IgD-negative memory B cell (primary cell): ENCODE results near the gene TXNDC17. TPM values are rescaled to one million over a fixed set of nuclear protein-coding genes. Genes with fewer than 3 reads are reported as not detected.
A peak's percentile ranks its signal among the peaks of the same experiment; 100 is the strongest.
"Not testable (repeated sequence)": the region's sequence is repeated elsewhere in the genome, so short reads cannot be mapped to it uniquely, and the experiment has no call there.

ENCODE experiments used
- H3K27ac Mint-ChIP-seq, 3 donors: one replicate each; pipeline ENCODE4 v1.8.0; 2020 to 2022; ENCODE audit warnings: mild to moderate bottlenecking in 3 of 3, mixed read lengths in 3 of 3, moderate library complexity in 1 of 3
- H3K27me3 Mint-ChIP-seq: one replicate; pipeline ENCODE4 v1.8.0; 2021; ENCODE audit warnings: mixed read lengths
- H3K36me3 Mint-ChIP-seq: one replicate; pipeline ENCODE4 v1.8.0; 2020; ENCODE audit warnings: mild to moderate bottlenecking, mixed read lengths
- H3K4me1 Mint-ChIP-seq, 3 donors: one replicate each; pipeline ENCODE4 v1.8.0; 2020 to 2022; ENCODE audit warnings: mixed read lengths in 3 of 3, mild to moderate bottlenecking in 1 of 3
- H3K4me3 Mint-ChIP-seq, 4 donors: one replicate each; pipeline ENCODE4 v1.8.0; 2020 to 2022; ENCODE audit warnings: mild to moderate bottlenecking in 4 of 4, mixed read lengths in 4 of 4, moderate library complexity in 3 of 4
- H3K9me3 Mint-ChIP-seq, 3 donors: one replicate each; pipeline ENCODE4 v1.8.0; 2020 to 2021; ENCODE audit warnings: mixed read lengths in 3 of 3, mild to moderate bottlenecking in 1 of 3
- polyA plus RNA-seq: library from polyadenylated mRNA; unstranded; fragments of 300-500 nt; fragmentation: Illumina TruSeq; gene quantifications from one replicate; pipeline ENCODE4 v1.2.3, GENCODE V29; 2021

Gene TXNDC17
- polyA plus RNA-seq = 81.7 TPM

DNA sequence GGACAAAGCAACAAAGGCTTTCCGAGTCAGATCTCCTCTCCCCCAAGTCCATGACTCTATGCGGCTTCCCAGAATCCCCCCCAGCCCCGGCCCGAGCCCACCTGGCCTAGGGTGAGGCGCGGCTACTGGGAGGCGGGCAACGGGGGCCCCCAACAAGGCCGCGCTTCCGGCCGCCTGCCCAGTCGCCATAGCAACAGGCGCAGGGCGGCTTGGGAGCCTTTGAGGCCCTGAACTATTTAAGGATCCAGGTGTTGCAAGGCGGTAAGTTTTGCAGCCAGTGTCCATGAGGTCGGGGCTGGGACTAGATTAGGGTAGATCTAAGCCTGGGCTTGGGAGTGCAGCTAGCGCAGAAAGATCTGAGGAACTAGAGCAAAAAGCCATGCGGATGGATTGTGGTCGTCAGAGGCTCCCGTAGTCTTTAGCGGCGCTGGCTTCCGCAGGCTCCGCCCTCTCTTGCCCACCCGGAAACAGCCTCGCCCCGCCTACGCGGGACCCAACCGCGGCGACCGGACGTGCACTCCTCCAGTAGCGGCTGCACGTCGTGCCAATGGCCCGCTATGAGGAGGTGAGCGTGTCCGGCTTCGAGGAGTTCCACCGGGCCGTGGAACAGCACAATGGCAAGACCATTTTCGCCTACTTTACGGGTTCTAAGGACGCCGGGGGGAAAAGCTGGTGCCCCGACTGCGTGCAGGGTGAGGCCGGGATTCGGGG is at the start of gene TXNDC17, which contains the start of gene KIAA0753:
TSS of gene TXNDC17 (plus strand) at position 525 of the 711 bp plus-strand sequence. CDS start at position 548, 23 bp downstream.
TSS of gene KIAA0753 (minus strand) at position 176 of the 711 bp plus-strand sequence. CDS start 5,608 bp downstream, outside the sequence.
- H3K9me3 Mint-ChIP-seq = no peaks in the 10 kb centered on the region
- no peaks in the 10 kb centered on the region for H3K27me3 Mint-ChIP-seq
- H3K4me3 Mint-ChIP-seq = peak within 1 kb of the TSS; percentile 95 to 100 (median 97)
- peak within 1 kb of the TSS; percentile 87 to 100 (median 96) for H3K27ac Mint-ChIP-seq
- H3K36me3 Mint-ChIP-seq = peaks cover 1% of the 10 kb centered on the region
- H3K4me1 Mint-ChIP-seq = peaks cover 19 to 23% (median 21%) of the 10 kb centered on the region in 3 donors

DNA sequence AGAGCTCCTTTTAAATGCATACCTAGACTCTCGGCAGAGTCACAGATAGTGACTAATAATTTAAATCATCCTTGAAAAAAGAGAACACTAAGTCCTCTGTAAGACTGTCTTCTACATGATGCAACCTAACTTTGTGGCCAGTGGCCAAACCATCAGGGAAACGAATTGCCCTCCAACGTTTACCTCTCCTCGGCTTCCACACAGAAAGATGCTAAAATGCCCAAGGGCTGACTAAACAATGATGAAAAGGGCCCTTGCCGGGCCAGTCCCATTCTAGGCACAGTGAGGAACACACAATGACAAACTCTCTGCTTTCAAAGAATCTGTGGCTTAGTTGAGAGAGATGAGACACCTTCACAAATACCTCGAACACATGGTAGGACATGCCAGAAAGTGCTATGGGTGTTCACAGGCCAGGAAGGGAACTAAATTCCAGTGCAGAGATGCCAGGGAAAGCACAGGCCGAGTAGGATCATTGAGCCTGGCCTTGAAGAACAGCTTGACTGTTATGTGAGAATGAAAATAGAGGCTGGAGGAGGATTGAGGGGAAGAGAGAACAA is 49.2 kb upstream of the TXNDC17 start:
- Mint-ChIP-seq H3K9me3 (no peaks in the 10 kb centered on the region), H3K27me3 (no peaks in the 10 kb centered on the region), H3K36me3 (peaks cover 28% of the 10 kb centered on the region), H3K4me1 (peaks cover 0 to 1% (median 0%) of the 10 kb centered on the region in 3 donors), H3K27ac (no peak overlapping the region), H3K4me3 (no peak overlapping the region)

DNA sequence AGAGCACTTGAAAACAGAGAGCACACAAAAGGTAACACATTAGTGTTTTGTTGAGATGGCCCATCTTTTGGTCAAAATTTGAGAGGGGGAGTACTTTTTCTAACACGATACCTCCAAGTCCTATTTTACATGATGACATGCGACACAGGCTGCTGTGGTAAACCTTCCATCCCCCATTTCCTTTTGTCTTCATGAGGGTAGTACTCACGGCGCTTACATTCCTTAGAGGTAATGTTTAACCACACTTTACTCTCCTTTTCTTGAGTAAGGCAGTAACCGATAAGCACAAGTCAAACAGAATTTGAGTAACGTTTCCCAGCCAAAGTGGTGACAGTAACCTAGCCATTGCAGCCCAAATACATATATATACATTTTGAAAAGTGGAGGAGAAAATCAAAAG is 48.7 kb upstream of the TXNDC17 start:
- Mint-ChIP-seq H3K4me3 (no peak overlapping the region), H3K27ac (no peak overlapping the region), H3K27me3 (no peaks in the 10 kb centered on the region), H3K4me1 (peaks cover 0 to 1% (median 0%) of the 10 kb centered on the region in 3 donors), H3K36me3 (peaks cover 28% of the 10 kb centered on the region), H3K9me3 (no peaks in the 10 kb centered on the region)

DNA sequence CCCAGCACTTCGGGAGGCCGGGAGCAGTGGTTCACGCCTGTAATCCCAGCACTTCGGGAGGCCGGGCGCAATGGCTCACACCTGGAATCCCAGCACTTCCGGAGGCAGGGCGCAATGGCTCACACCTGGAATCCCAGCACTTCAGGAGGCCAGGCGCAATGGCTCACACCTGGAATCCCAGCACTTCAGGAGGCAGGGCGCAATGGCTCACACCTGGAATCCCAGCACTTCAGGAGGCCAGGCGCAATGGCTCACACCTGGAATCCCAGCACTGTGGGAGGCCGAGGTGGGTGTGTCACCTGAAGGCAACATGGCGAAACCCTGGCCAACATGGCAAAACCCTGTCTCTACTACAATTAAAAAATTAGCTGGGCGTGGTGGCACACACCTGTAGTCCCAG is 47.5 kb upstream of the TXNDC17 start:
- H3K4me1 Mint-ChIP-seq, H3K27me3 Mint-ChIP-seq, H3K27ac Mint-ChIP-seq, H3K9me3 Mint-ChIP-seq, H3K4me3 Mint-ChIP-seq: not testable (repeated sequence)
- H3K36me3 Mint-ChIP-seq = peaks cover 24% of the 10 kb centered on the region

DNA sequence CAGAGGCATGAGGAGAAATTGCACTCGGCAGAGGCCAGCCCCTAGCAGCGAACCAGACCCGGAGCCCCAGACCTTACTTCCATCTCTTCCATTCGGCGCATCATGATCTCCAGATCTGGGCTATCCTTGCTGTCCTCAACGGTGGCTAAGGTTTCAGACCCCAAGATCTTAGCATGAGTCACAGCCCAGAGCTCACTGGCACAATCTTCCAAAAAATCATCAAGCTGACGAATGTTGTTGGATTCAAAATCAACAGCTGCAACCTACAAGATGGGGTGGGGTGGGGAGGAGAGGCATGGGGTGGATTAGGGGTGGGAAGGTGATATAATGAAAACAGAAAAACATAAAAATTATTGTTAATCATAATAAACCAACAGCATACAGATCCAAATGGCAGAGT is 44.8 kb upstream of the TXNDC17 start:
- Mint-ChIP-seq H3K4me3 (no peak overlapping the region), H3K9me3 (no peaks in the 10 kb centered on the region), H3K27ac (no peak overlapping the region), H3K27me3 (no peaks in the 10 kb centered on the region), H3K36me3 (peaks cover 16% of the 10 kb centered on the region), H3K4me1 (peaks cover 6 to 10% (median 6%) of the 10 kb centered on the region in 3 donors)

DNA sequence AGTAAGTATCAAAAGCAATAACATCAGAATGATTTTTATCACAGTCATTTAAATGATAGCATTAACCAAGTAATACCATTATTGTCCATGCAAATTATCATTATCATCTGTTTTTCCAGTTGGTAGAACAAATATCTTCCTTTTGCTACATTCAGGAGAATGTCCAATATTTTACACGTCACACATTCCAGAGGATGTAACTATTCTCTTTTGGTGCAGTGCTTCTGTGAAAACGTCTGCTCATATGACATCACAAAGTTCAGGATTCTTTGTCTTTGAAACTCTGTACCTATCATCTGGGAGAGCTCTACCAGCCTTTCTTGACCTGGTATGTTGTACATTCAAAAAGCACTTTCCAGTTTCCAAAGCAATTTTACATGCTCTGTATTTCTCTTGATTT is 44.3 kb upstream of the TXNDC17 start:
- H3K27me3 Mint-ChIP-seq = no peaks in the 10 kb centered on the region
- no peak overlapping the region for H3K27ac Mint-ChIP-seq
- no peak overlapping the region for H3K4me3 Mint-ChIP-seq
- H3K4me1 Mint-ChIP-seq = peaks cover 6 to 10% (median 6%) of the 10 kb centered on the region in 3 donors
- peaks cover 14% of the 10 kb centered on the region for H3K36me3 Mint-ChIP-seq
- H3K9me3 Mint-ChIP-seq = no peaks in the 10 kb centered on the region

DNA sequence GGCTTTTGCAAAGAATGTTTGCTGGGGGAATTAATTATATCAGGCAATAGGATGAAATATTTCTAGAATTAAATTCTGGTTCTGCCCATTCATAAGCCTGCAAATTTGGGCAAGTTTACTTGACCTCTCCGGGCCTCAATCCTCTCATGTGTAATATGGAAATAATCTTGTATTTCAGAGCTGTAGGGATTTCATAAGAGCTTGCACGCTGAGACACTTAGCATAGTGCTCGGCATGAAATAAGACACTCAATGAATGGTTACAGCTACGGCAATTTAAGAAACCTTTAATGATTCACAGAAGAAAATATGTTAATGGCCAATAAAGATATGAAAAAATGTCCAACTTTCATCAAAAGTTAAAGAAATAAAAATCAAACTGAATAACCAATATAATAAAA is 43.9 kb upstream of the TXNDC17 start:
- Mint-ChIP-seq H3K36me3 (peaks cover 12% of the 10 kb centered on the region), H3K9me3 (no peaks in the 10 kb centered on the region), H3K27ac (no peak overlapping the region), H3K27me3 (no peaks in the 10 kb centered on the region), H3K4me3 (no peak overlapping the region), H3K4me1 (peaks cover 6 to 9% (median 6%) of the 10 kb centered on the region in 3 donors)

DNA sequence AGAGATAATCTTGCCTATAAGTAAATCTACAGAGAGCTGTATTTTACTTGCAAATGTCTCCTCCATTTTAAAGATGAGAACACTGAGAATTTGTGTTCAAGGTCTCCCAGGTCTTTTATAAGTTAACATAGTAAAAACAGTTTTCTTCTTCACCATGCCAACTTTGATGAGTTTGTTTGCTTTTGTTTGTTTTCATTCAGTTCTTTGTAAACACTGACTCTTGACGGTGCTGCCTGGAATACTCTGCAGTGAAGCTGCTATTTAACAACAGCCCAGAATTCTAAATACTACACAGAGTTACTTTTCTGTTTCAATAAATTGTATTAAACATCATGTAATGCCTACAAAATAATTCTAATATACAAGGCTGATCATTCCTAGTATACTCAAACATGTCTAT is 43.1 kb upstream of the TXNDC17 start:
- peaks cover 12% of the 10 kb centered on the region for H3K36me3 Mint-ChIP-seq
- H3K27me3 Mint-ChIP-seq = no peaks in the 10 kb centered on the region
- H3K4me3 Mint-ChIP-seq = no peak overlapping the region
- H3K27ac Mint-ChIP-seq = no peak overlapping the region
- H3K9me3 Mint-ChIP-seq = no peaks in the 10 kb centered on the region
- peaks cover 6 to 9% (median 6%) of the 10 kb centered on the region in 3 donors for H3K4me1 Mint-ChIP-seq

DNA sequence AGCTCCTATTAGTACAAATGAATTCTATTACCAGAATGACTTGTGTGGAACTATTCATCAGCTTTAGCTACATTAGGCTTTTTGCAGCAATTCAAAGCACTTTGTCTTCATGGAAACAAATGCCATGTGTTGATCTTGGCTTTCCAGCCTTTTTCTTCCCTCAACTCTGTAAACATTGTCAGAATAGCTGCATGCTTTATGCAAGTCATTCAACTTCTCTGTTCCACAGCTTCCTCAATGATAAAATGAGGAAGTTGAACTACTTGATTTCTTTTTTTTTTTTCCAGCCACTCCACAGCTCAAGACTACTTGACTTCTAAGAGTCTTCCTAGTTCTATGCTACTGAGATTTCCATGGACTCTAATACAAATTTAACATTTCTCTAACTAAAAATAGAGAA is 41.5 kb upstream of the TXNDC17 start:
- Mint-ChIP-seq H3K4me3 (no peak overlapping the region), H3K36me3 (peaks cover 11% of the 10 kb centered on the region), H3K27me3 (no peaks in the 10 kb centered on the region), H3K9me3 (no peaks in the 10 kb centered on the region), H3K27ac (peak overlapping the region in 1 of 3 donors; percentile 16), H3K4me1 (peaks cover 6 to 9% (median 6%) of the 10 kb centered on the region in 3 donors)

DNA sequence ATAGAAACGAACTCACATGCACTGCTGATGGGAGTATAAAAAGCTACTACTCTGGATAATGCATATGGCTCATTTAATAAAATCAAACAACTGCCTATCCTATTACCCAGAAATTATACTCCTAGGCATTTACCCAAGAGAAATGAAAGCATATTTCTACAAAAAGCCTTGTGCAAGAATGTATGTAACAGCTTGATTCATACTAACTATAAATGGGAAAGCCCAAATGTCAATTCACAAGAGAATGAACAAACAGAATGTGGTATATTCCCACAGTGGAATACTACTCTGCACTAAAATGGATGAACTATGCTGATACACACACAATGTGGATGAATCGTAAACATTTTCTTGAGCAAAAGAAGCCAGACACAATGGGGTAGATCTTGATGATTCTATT is 38.7 kb upstream of the TXNDC17 start:
- H3K36me3 Mint-ChIP-seq = peaks cover 8% of the 10 kb centered on the region
- no peaks in the 10 kb centered on the region for H3K9me3 Mint-ChIP-seq
- H3K27me3 Mint-ChIP-seq = no peaks in the 10 kb centered on the region
- peaks cover 6 to 9% (median 8%) of the 10 kb centered on the region in 3 donors for H3K4me1 Mint-ChIP-seq
- H3K4me3 Mint-ChIP-seq = no peak overlapping the region
- H3K27ac Mint-ChIP-seq = no peak overlapping the region

DNA sequence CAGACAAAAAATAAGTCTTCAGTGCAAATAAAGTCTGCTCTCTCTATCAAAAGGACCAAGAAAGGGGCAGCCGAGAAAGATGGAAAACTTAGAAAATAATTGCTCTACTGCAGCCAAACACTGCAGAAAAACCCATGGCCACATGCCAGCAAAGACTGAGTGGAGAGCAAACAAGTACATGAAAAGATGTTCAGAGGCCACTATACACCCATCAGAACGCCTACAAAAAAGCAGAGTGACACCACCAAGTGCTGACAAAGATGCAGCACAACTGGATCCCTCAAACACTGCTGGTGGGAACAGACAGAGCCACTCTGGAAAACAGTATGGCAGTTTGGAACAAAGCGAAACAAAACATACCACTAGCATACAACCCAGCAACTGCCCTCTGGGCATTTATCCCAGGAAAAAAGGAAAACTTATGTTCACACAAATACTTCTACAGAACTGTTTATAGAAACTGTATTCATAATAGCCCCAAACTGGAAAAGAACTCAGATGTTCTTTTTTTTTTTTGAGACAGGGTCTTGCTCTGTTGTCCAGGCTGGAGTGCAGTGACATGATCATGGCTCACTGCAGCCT is 37.0 kb upstream of the TXNDC17 start:
- no peak overlapping the region for H3K4me3 Mint-ChIP-seq
- no peak overlapping the region for H3K27ac Mint-ChIP-seq
- H3K9me3 Mint-ChIP-seq = no peaks in the 10 kb centered on the region
- peaks cover 13% of the 10 kb centered on the region for H3K36me3 Mint-ChIP-seq
- no peaks in the 10 kb centered on the region for H3K27me3 Mint-ChIP-seq
- peaks cover 6 to 9% (median 8%) of the 10 kb centered on the region in 3 donors for H3K4me1 Mint-ChIP-seq

DNA sequence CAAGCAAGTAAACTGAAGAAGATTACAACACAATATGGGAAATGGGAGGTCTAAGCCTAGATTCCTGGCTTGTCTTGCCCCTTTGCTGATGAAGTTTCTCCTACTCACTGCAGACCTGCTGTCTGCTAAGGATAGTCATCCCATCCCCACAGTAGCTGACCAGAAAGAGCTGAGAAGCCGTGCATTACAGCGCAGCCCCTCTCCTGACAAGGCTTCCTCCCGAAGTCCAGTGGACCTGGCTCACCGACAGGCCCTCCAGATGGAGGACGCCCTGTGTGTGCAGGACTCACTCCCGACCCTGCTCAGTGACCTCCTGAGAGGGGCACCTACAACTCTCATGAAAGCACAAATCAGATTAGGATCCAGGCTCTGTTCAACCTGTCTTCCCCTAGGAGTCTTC is 35.7 kb upstream of the TXNDC17 start:
- Mint-ChIP-seq H3K4me3 (no peak overlapping the region), H3K9me3 (no peaks in the 10 kb centered on the region), H3K27me3 (no peaks in the 10 kb centered on the region), H3K4me1 (peaks cover 0 to 2% (median under 1%) of the 10 kb centered on the region in 3 donors), H3K36me3 (peaks cover 15% of the 10 kb centered on the region), H3K27ac (no peak overlapping the region)

DNA sequence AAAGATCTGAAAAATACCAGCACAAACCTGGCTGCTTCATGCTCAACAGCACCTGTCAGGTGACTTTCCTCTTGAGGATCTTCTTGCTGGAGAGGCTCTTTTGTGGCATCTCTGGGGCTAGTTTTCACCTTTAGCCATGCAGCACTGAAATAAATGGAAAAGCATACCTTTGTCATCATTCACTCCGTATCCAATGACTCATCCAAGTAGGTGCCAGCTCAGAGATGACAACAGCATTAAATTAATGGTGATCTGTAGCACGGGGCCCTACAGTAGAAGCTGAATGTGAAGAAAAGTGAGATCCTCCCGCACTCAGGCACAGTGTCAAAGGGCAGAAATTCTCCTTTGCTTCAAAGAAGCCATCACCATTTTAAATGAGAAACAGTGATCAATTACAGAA is 32.5 kb upstream of the TXNDC17 start:
- Mint-ChIP-seq H3K36me3 (peaks cover 10% of the 10 kb centered on the region), H3K27me3 (no peaks in the 10 kb centered on the region), H3K4me1 (peaks cover 0 to 2% (median 0%) of the 10 kb centered on the region in 3 donors), H3K27ac (no peak overlapping the region), H3K9me3 (no peaks in the 10 kb centered on the region), H3K4me3 (no peak overlapping the region)

DNA sequence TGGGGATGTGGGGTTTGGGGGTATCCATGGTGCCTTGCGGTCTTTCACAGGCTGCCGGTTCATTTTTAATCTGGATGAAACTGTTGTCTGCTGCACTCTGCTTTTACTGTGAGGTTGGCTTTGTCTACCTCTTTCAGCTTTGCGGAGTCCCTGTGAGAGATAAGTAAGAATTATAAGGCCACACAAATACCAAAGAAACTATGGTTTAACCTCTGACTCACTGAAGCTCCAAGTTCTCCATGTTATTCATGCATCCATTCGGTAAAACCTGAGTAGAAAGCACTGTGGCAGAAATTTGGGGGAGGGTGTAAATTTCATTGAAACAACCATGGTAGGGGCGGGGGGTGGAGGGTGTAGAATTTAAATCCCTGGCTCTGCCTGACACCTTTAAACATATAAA is 30.8 kb upstream of the TXNDC17 start:
- Mint-ChIP-seq H3K36me3 (peaks cover 10% of the 10 kb centered on the region), H3K27ac (no peak overlapping the region), H3K4me1 (peaks cover 0 to 2% (median 0%) of the 10 kb centered on the region in 3 donors), H3K4me3 (no peak overlapping the region), H3K9me3 (no peaks in the 10 kb centered on the region), H3K27me3 (no peaks in the 10 kb centered on the region)

DNA sequence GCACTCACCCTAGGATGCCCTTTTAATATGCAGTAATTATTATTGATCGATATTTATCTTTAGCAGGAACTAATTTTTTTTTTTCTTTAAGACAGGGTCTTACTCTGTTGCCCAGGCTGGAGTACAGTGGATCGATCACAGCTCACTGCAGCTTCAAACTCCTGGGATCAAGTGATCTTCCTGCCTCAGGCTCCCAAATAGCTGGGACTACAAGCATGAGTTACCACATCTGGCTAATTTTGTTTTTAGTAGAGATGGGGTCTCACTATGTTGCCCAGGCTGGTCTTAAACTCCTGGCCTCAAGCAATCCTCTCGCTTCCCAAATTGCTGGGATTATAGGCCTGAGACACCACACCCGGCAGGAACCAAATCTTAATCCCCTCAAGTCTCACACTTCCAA is 29.6 kb upstream of the TXNDC17 start:
- Mint-ChIP-seq H3K27ac (no peak overlapping the region), H3K36me3 (peaks cover 11% of the 10 kb centered on the region), H3K9me3 (no peaks in the 10 kb centered on the region), H3K4me3 (no peak overlapping the region), H3K27me3 (no peaks in the 10 kb centered on the region), H3K4me1 (no peaks in the 10 kb centered on the region)
